Natural killer cell (primary cell): ENCODE measurements around the gene DRAP1. TPM values are rescaled to one million over a fixed set of nuclear protein-coding genes. Genes with fewer than 3 reads are reported as not detected.
A peak's percentile ranks its signal among the peaks of the same experiment; 100 is the strongest.

Experiments
- ATAC-seq, 3 donors: fragments of 150-1000 bp in 2 of 3; fragments of 200-7000 bp in 1 of 3; cut with Tn5 transposase; 1 replicate in 1 of 3; 2 replicates in 2 of 3; pipeline ENCODE4 v1.10.0; 2021; ENCODE audit warnings: mild to moderate bottlenecking in 2 of 3, moderate library complexity in 2 of 3
- DNase-seq, 2 donors: peaks; one replicate each; pipeline versions ENCODE4 v3.0.0 to v3.0.0-alpha.2; 2013 to 2021; ENCODE audit warnings: mixed read lengths in 1 of 2
- H3K27ac ChIP-seq: one replicate; pipeline ENCODE4 v1.5.1; 2013; ENCODE audit warnings: mild to moderate bottlenecking, low read length
- H3K27me3 ChIP-seq: one replicate; pipeline ENCODE4 v1.6.1; 2013; ENCODE audit warnings: low read length; ENCODE audit not compliant: control insufficient read depth, insufficient read depth
- H3K36me3 ChIP-seq: one replicate; pipeline ENCODE4 v1.6.1; 2013; ENCODE audit warnings: low read length; ENCODE audit not compliant: control insufficient read depth, insufficient read depth
- H3K4me1 ChIP-seq: one replicate; pipeline ENCODE4 v1.6.1; 2013; ENCODE audit warnings: low read length; ENCODE audit not compliant: control insufficient read depth, insufficient read depth
- H3K4me3 ChIP-seq: one replicate; pipeline ENCODE4 v1.5.1; 2013; ENCODE audit warnings: low read length
- H3K9me3 ChIP-seq: one replicate; pipeline ENCODE4 v1.6.1; 2013; ENCODE audit warnings: low read length; ENCODE audit not compliant: control insufficient read depth, insufficient read depth
- H3K27ac Mint-ChIP-seq, 2 donors: one replicate each; pipeline ENCODE4 v1.8.0; 2022; ENCODE audit warnings: mild to moderate bottlenecking in 2 of 2, mixed read lengths in 2 of 2, moderate library complexity in 1 of 2
- H3K27me3 Mint-ChIP-seq, 2 donors: one replicate each; pipeline ENCODE4 v1.8.0; 2022; ENCODE audit warnings: low read depth in 2 of 2, mixed read lengths in 2 of 2
- H3K36me3 Mint-ChIP-seq: one replicate; pipeline ENCODE4 v1.8.0; 2022; ENCODE audit warnings: mixed read lengths
- H3K4me1 Mint-ChIP-seq, 2 donors: one replicate each; pipeline ENCODE4 v1.8.0; 2022; ENCODE audit warnings: mixed read lengths in 2 of 2
- H3K4me3 Mint-ChIP-seq: one replicate; pipeline ENCODE4 v1.8.0; 2022; ENCODE audit warnings: mild to moderate bottlenecking, moderate library complexity, mixed read lengths
- H3K9me3 Mint-ChIP-seq, 2 donors: one replicate each; pipeline ENCODE4 v1.8.0; 2022; ENCODE audit warnings: mixed read lengths in 2 of 2
- WGBS: methylation state at CpG from one replicate; pipeline ENCODE4 v1.1.7; 2013; ENCODE audit warnings: missing lambda C conversion rate; ENCODE audit not compliant: insufficient coverage; 5-methylcytosine and 5-hydroxymethylcytosine counted together
- intact Hi-C: fragments of 100-400 bp; cut with micrococcal nuclease; formaldehyde crosslinking; loops from one replicate; pipeline ENCODE4 v1.14.2; 2022
- total RNA-seq, 4 donors: library from RNA; stranded (reverse); fragments of 120-200 nt in 1 of 4; gene quantifications; one replicate each; pipeline versions ENCODE4 v1.2.3 to v1.2.4, GENCODE V29; 2013 to 2022
- TF ChIP-seq, protein P1 (sequence below): fragments of 200-600 bp; IDR thresholded peaks from one replicate; pipeline ENCODE4 v1.8.0; 2022; ENCODE audit warnings: antibody characterized with exemption

Gene DRAP1
- total RNA-seq, 3 donors from 2014 or later (not counting 1 experiment from before 2014, with no cell fraction given) = 114 to 115 (median 115) TPM

GRCh38 chr11:65883786-65884715, 35.2 kb upstream of the DRAP1 start:
- intact Hi-C loops = loop anchor here (1.0 kb wide), 1 partner anchor 105 kb away; no protein-coding TSS in a partner anchor
- no peak for DNase-seq
- peak overlapping the region; percentile 83 to 84 for H3K27ac Mint-ChIP-seq
- 84% methylated on average over 28 of the region's 28 CpGs for WGBS
- Histone ChIP-seq H3K36me3 (peaks cover 34% of the 10 kb centered on the region), H3K9me3 (no peaks in the 10 kb centered on the region), H3K4me3 (no peak overlapping the region), H3K27me3 (no peaks in the 10 kb centered on the region), H3K4me1 (peaks cover 76% of the 10 kb centered on the region), H3K27ac (no peak overlapping the region)
- H3K27me3 Mint-ChIP-seq = no peaks in the 10 kb centered on the region
- H3K9me3 Mint-ChIP-seq = no peaks in the 10 kb centered on the region
- H3K4me3 Mint-ChIP-seq = peak overlapping the region; percentile 59
- H3K36me3 Mint-ChIP-seq = no peaks in the 10 kb centered on the region
- ATAC-seq = no peak
- peaks cover 55 to 79% of the 10 kb centered on the region in 2 donors for H3K4me1 Mint-ChIP-seq
- TF ChIP-seq, protein P1, sequence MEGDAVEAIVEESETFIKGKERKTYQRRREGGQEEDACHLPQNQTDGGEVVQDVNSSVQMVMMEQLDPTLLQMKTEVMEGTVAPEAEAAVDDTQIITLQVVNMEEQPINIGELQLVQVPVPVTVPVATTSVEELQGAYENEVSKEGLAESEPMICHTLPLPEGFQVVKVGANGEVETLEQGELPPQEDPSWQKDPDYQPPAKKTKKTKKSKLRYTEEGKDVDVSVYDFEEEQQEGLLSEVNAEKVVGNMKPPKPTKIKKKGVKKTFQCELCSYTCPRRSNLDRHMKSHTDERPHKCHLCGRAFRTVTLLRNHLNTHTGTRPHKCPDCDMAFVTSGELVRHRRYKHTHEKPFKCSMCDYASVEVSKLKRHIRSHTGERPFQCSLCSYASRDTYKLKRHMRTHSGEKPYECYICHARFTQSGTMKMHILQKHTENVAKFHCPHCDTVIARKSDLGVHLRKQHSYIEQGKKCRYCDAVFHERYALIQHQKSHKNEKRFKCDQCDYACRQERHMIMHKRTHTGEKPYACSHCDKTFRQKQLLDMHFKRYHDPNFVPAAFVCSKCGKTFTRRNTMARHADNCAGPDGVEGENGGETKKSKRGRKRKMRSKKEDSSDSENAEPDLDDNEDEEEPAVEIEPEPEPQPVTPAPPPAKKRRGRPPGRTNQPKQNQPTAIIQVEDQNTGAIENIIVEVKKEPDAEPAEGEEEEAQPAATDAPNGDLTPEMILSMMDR = no peak

DNA sequence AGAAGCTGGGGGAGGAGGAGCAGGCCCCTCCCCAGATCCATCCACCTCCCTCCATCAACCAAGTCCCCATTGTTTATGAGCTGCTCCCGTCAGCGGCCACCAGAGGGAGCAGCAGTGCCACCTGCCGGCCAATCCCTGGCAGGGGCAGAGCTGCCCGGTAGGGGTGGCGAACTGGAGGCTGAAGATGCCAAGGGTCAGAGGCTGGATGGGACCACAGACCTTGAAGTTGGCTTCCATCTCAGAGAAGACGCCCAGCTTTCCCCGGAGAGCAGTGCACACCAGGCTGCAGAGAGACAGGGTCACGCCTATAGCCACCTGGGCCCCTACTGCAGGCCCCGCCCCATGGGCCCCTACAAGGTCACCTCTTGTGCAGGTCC, 34.5 kb upstream of the DRAP1 start:
- peak; percentile 82 to 92 for DNase-seq
- H3K9me3 ChIP-seq = no peaks in the 10 kb centered on the region
- TF ChIP-seq, protein P1 = peak; percentile 99
- intact Hi-C loops = loop anchor here (1.0 kb wide), 1 partner anchor 105 kb away; no protein-coding TSS in a partner anchor
- ATAC-seq = peak; percentile 48 to 63 (median 56)
- Mint-ChIP-seq H3K4me1 (peaks cover 57 to 79% of the 10 kb centered on the region in 2 donors), H3K4me3 (peak overlapping the region; percentile 59), H3K27ac (peak overlapping the region; percentile 83 to 84), H3K9me3 (no peaks in the 10 kb centered on the region), H3K36me3 (no peaks in the 10 kb centered on the region), H3K27me3 (no peaks in the 10 kb centered on the region)
- peaks cover 76% of the 10 kb centered on the region for H3K4me1 ChIP-seq
- H3K27ac ChIP-seq = peak overlapping the region; percentile 20
- WGBS = 23% methylated on average over 9 of the region's 9 CpGs
- H3K36me3 ChIP-seq = peaks cover 34% of the 10 kb centered on the region
- no peak overlapping the region for H3K4me3 ChIP-seq
- H3K27me3 ChIP-seq = no peaks in the 10 kb centered on the region

- ATAC-seq = no peak
- H3K27ac ChIP-seq = peak overlapping the region; percentile 20
- no peaks in the 10 kb centered on the region for H3K27me3 ChIP-seq
- peaks cover 76% of the 10 kb centered on the region for H3K4me1 ChIP-seq
- Mint-ChIP-seq H3K27ac (peak overlapping the region; percentile 83 to 84), H3K27me3 (no peaks in the 10 kb centered on the region), H3K4me3 (no peak overlapping the region), H3K4me1 (peaks cover 62 to 79% of the 10 kb centered on the region in 2 donors), H3K36me3 (no peaks in the 10 kb centered on the region), H3K9me3 (no peaks in the 10 kb centered on the region)
- DNase-seq = no peak
- peaks cover 34% of the 10 kb centered on the region for H3K36me3 ChIP-seq
- no peak overlapping the region for H3K4me3 ChIP-seq
- TF ChIP-seq, protein P1 = no peak
- intact Hi-C loops = no loop called here
- no peaks in the 10 kb centered on the region for H3K9me3 ChIP-seq
- 98% methylated on average over 7 of the region's 7 CpGs for WGBS
Measured at GRCh38 chr11:65885231-65885630, 34.0 kb upstream of the DRAP1 start.
